Keratinocyte (primary cell): ENCODE results near the gene BTG4. TPM values are rescaled to one million over a fixed set of nuclear protein-coding genes. Genes with fewer than 3 reads are reported as not detected.
A peak's percentile ranks its signal among the peaks of the same experiment; 100 is the strongest.

Experiments used
- DNase-seq: peaks from one replicate; pipeline ENCODE4 v3.0.0-alpha.2; 2011; ENCODE audit warnings: low read depth, missing footprints, low spot score
- FAIRE-seq: peaks from 2 replicates; lab custom pipeline; 2011; peaks lifted over from hg19 to GRCh38; lab: Jason Lieb, UNC
- H2AFZ ChIP-seq: 2 replicates; pipeline ENCODE4 v1.6.0; 2012; ENCODE audit warnings: low read length, control low read depth, inconsistent platforms; ENCODE audit not compliant: control insufficient read depth
- H3K27ac ChIP-seq: 2 replicates; pipeline ENCODE4 v1.5.1; 2011; ENCODE audit warnings: low read length; ENCODE audit not compliant: control insufficient read depth, insufficient read depth
- H3K27me3 ChIP-seq: 3 replicates; pipeline ENCODE4 v1.6.0; 2011; ENCODE audit warnings: low read length; ENCODE audit not compliant: control insufficient read depth, insufficient read depth; ENCODE audit errors: extremely low read depth
- H3K36me3 ChIP-seq, 2 experiments: 2 replicates in 1 of 2; 3 replicates in 1 of 2; pipeline ENCODE4 v1.5.1; 2011; ENCODE audit warnings: low read length in 2 of 2, mild to moderate bottlenecking in 1 of 2; ENCODE audit not compliant: control insufficient read depth in 2 of 2, insufficient read depth in 2 of 2; ENCODE audit errors: extremely low read depth in 1 of 2
- H3K4me1 ChIP-seq: 3 replicates; pipeline ENCODE4 v1.5.1; 2011; ENCODE audit warnings: low read length; ENCODE audit not compliant: control insufficient read depth, insufficient read depth; ENCODE audit errors: extremely low read depth
- H3K4me2 ChIP-seq: 3 replicates; pipeline ENCODE4 v1.6.0; 2011; ENCODE audit warnings: low read depth, low read length; ENCODE audit not compliant: control insufficient read depth, insufficient read depth; ENCODE audit errors: extremely low read depth
- H3K4me3 ChIP-seq, 3 experiments: fragments of 200-600 bp in 1 of 3; sonication (generic) in 1 of 3; 2 replicates in 2 of 3; 3 replicates in 1 of 3; pipeline ENCODE4 v1.5.1; 2011 to 2016; ENCODE audit warnings: low read length in 3 of 3, mild to moderate bottlenecking in 3 of 3, control low read depth in 2 of 3, inconsistent platforms in 1 of 3, low read depth in 1 of 3, mixed read lengths in 1 of 3, mixed run types in 1 of 3, moderate library complexity in 1 of 3; ENCODE audit not compliant: control insufficient read depth in 2 of 3, insufficient read depth in 2 of 3; ENCODE audit errors: extremely low read depth in 1 of 3
- H3K79me2 ChIP-seq: 2 replicates; pipeline ENCODE4 v1.6.0; 2012; ENCODE audit warnings: low read length; ENCODE audit not compliant: control insufficient read depth, insufficient read depth
- H3K9ac ChIP-seq: 3 replicates; pipeline ENCODE4 v1.6.0; 2011; ENCODE audit warnings: low read length; ENCODE audit not compliant: control insufficient read depth, insufficient read depth; ENCODE audit errors: extremely low read depth
- H3K9me1 ChIP-seq: 3 replicates; pipeline ENCODE4 v1.6.0; 2011; ENCODE audit warnings: low read length; ENCODE audit not compliant: control insufficient read depth, insufficient read depth; ENCODE audit errors: extremely low read depth
- H3K9me3 ChIP-seq: 2 replicates; pipeline ENCODE4 v1.5.1; 2012; ENCODE audit warnings: low read depth, low read length; ENCODE audit not compliant: control insufficient read depth
- H4K20me1 ChIP-seq: 3 replicates; pipeline ENCODE4 v1.6.0; 2011; ENCODE audit warnings: low read length; ENCODE audit not compliant: control insufficient read depth, insufficient read depth; ENCODE audit errors: extremely low read depth
- EZH2 ChIP-seq: IDR thresholded peaks from one replicate; pipeline ENCODE4 v1.6.1; 2012; ENCODE audit warnings: inconsistent platforms, mild to moderate bottlenecking, low read length, moderate library complexity
- dilution Hi-C: fragments of 300-500 bp; cut with MboI; formaldehyde crosslinking; loops from one replicate; pipeline ENCODE4 v1.7.0; 2020; ENCODE audit warnings: low sequenced_read_pairs; ENCODE audit not compliant: extremely low pct_ligation_motif_present
- polyA plus RNA-seq, 5 experiments: library from polyadenylated mRNA; depleted of rRNA in 3 of 5; stranded (reverse) in 3 of 5; stranded (forward) in 1 of 5; unstranded in 1 of 5; fragments of >200 nt; gene quantifications; 1 replicate in 1 of 5; 2 replicates in 3 of 5; 3 replicates in 1 of 5; pipeline versions ENCODE4 v1.2.1 to v1.2.3, GENCODE V29; 2011 to 2012; ENCODE audit warnings: missing spikeins in 2 of 5, low read depth in 1 of 5, low replicate concordance in 1 of 5
- TF ChIP-seq, protein P1 (sequence below), 3 experiments: IDR thresholded peaks in 1 of 3; conservative IDR thresholded peaks in 1 of 3; optimal IDR thresholded peaks in 1 of 3; 2 replicates in 2 of 3; 3 replicates in 1 of 3; pipeline versions ENCODE3 to v1.5.1; 2011; ENCODE audit warnings: low read length in 3 of 3, mild to moderate bottlenecking in 3 of 3, moderate library complexity in 2 of 3, control low read depth in 1 of 3, inconsistent platforms in 1 of 3; ENCODE audit not compliant: insufficient read depth in 2 of 3; ENCODE audit errors: extremely low read depth in 1 of 3

BTG4 gene
- polyA plus RNA-seq, 1 donor (not counting 4 experiments of a cell fraction or from before 2014, with no cell fraction given), result 0.12 TPM

DNA sequence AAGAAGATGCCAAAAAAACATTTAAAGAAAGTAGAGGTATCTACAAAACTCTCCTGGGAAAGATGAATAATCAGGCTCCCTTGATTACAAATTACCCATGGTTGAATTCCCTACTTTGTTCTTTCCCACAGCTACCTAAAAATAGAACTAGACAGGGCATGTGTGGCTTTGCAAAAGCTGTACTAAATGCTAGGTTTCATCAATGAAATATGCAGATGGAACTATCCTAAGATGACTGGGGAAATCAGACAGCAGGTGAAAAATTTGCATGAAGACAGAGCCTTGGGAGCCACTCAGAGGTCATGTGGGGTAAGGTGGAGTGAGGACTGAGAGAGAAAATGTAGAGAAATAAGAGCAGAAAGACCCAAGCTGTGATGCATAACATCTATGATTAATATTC lies 43.1 kb upstream of the BTG4 start:
- H3K9me3 ChIP-seq, result peaks cover 5% of the 10 kb centered on the region
- peaks cover 25% of the 10 kb centered on the region for H3K4me1 ChIP-seq
- no peak overlapping the region for H2AFZ ChIP-seq
- H3K9me1 ChIP-seq, result no peaks in the 10 kb centered on the region
- peak overlapping the region; percentile 94 for H3K27ac ChIP-seq
- peak overlapping the region; percentile 63 for H3K9ac ChIP-seq
- no peaks in the 10 kb centered on the region for H3K36me3 ChIP-seq
- no peaks in the 10 kb centered on the region for H4K20me1 ChIP-seq
- dilution Hi-C loops, result no loop called here
- peak overlapping the region; percentile 82 for H3K4me2 ChIP-seq
- TF ChIP-seq EZH2, result no peak
- TF ChIP-seq, protein P1, sequence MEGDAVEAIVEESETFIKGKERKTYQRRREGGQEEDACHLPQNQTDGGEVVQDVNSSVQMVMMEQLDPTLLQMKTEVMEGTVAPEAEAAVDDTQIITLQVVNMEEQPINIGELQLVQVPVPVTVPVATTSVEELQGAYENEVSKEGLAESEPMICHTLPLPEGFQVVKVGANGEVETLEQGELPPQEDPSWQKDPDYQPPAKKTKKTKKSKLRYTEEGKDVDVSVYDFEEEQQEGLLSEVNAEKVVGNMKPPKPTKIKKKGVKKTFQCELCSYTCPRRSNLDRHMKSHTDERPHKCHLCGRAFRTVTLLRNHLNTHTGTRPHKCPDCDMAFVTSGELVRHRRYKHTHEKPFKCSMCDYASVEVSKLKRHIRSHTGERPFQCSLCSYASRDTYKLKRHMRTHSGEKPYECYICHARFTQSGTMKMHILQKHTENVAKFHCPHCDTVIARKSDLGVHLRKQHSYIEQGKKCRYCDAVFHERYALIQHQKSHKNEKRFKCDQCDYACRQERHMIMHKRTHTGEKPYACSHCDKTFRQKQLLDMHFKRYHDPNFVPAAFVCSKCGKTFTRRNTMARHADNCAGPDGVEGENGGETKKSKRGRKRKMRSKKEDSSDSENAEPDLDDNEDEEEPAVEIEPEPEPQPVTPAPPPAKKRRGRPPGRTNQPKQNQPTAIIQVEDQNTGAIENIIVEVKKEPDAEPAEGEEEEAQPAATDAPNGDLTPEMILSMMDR (optimal IDR thresholded peaks at IDR 0.05 in 1 of 3, IDR thresholded peaks at IDR 0.05 in 1 of 3, conservative IDR thresholded peaks at IDR 0.05 in 1 of 3; ENCODE audit: extremely low read depth in 1 of 3, insufficient read depth in 2 of 3, low read length in 3 of 3), result peak in 1 of 3 experiments; percentile 27
- peak; percentile 82 for FAIRE-seq
- peak overlapping the region in 1 of 3 experiments; percentile 6 for H3K4me3 ChIP-seq
- no peak for DNase-seq
- H3K79me2 ChIP-seq, result no peaks in the 10 kb centered on the region
- H3K27me3 ChIP-seq, result no peaks in the 10 kb centered on the region

DNA sequence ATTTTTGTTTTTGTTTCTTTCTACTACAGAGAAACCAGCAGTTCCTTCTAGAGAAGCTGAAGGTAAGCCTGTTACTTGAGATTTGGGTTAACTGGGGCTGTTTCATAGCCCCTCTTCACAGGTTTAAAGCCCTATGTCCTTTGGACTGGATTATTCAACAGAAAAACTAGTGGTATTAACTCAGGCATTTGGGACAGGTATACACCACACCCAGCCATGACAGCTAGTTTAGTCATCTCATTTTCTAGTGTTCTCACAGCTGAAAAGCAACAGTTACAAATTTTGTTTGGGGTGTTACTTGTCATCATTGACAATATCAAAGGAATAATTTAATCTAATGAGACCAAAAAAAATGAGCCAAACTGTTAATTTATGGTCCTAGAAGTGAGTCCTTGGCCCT lies 42.3 kb upstream of the BTG4 start:
- FAIRE-seq (peak; percentile 83), DNase-seq (peak; percentile 21)
- no peak overlapping the region for H2AFZ ChIP-seq
- no peaks in the 10 kb centered on the region for H3K9me1 ChIP-seq
- peak overlapping the region in 1 of 3 experiments; percentile 6 for H3K4me3 ChIP-seq
- H3K9ac ChIP-seq, result peak overlapping the region; percentile 63
- no peak for TF ChIP-seq EZH2
- TF ChIP-seq, protein P1 (optimal IDR thresholded peaks at IDR 0.05 in 1 of 3, IDR thresholded peaks at IDR 0.05 in 1 of 3, conservative IDR thresholded peaks at IDR 0.05 in 1 of 3; ENCODE audit: extremely low read depth in 1 of 3, insufficient read depth in 2 of 3, low read length in 3 of 3), result no peak
- peak overlapping the region; percentile 82 for H3K4me2 ChIP-seq
- peaks cover 5% of the 10 kb centered on the region for H3K9me3 ChIP-seq
- dilution Hi-C loops, result no loop called here
- H3K79me2 ChIP-seq, result no peaks in the 10 kb centered on the region
- H3K27ac ChIP-seq, result peak overlapping the region; percentile 94
- peaks cover 25% of the 10 kb centered on the region for H3K4me1 ChIP-seq
- H3K36me3 ChIP-seq, result no peaks in the 10 kb centered on the region
- no peaks in the 10 kb centered on the region for H4K20me1 ChIP-seq
- no peaks in the 10 kb centered on the region for H3K27me3 ChIP-seq
